ENCODE results near the gene BAIAP2L1. TPM values are rescaled to one million over a fixed set of nuclear protein-coding genes. Genes with fewer than 3 reads are reported as not detected.

Gene BAIAP2L1
- total and polyA plus RNA-seq, 9 of the 15 experiments (the other 6 are each of a cell fraction or from before 2014, with no cell fraction given), result 4.2 to 29.8 (median 15.5) TPM

GRCh38 chr7:98346515-98347069 lies 54.3 kb downstream of the BAIAP2L1 start (continued):
- TF ChIP-seq, protein P1, sequence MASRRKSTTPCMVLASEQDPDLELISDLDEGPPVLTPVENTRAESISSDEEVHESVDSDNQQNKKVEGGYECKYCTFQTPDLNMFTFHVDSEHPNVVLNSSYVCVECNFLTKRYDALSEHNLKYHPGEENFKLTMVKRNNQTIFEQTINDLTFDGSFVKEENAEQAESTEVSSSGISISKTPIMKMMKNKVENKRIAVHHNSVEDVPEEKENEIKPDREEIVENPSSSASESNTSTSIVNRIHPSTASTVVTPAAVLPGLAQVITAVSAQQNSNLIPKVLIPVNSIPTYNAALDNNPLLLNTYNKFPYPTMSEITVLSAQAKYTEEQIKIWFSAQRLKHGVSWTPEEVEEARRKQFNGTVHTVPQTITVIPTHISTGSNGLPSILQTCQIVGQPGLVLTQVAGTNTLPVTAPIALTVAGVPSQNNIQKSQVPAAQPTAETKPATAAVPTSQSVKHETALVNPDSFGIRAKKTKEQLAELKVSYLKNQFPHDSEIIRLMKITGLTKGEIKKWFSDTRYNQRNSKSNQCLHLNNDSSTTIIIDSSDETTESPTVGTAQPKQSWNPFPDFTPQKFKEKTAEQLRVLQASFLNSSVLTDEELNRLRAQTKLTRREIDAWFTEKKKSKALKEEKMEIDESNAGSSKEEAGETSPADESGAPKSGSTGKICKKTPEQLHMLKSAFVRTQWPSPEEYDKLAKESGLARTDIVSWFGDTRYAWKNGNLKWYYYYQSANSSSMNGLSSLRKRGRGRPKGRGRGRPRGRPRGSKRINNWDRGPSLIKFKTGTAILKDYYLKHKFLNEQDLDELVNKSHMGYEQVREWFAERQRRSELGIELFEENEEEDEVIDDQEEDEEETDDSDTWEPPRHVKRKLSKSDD (conservative IDR thresholded peaks at IDR 0.05; ENCODE audit: low read length), result no peak
- TF ChIP-seq CREB3L1 (IDR thresholded peaks at IDR 0.05; ENCODE audit: borderline replicate concordance, low read depth) (no peak), TRIM28 (IDR thresholded peaks at IDR 0.05) (no peak), EP400 (IDR thresholded peaks at IDR 0.05) (no peak), ZNF431 (CRISPR knock-in tag; IDR thresholded peaks at IDR 0.05) (no peak), POLR2AphosphoS5 (IDR thresholded peaks at IDR 0.05; ENCODE audit: control insufficient read depth, insufficient read depth, low read depth, low read length) (no peak), ZNF316 (IDR thresholded peaks at IDR 0.05) (no peak), ERF (CRISPR knock-in tag; IDR thresholded peaks at IDR 0.05) (no peak), DPF2 (IDR thresholded peaks at IDR 0.05) (no peak)
